ENCODE results near the gene PPP2R3B.
"Not testable (repeated sequence)": the region's sequence is repeated elsewhere in the genome, so short reads cannot be mapped to it uniquely, and the experiment has no call there.

The PPP2R3B gene

GRCh38 chrX:356385-357034 lies 30.2 kb downstream of the PPP2R3B start:
- no peak for DNase-seq (ENCODE audit: low read depth)
- no peak for TF ChIP-seq CTCF (IDR thresholded peaks at IDR 0.05; ENCODE audit: low read depth, low read length, missing control alignments)
- H3K4me3 ChIP-seq (ENCODE audit: low read depth, low read length), result no peak overlapping the region

- DNase-seq (ENCODE audit: low read depth), result no peak
- TF ChIP-seq CTCF (IDR thresholded peaks at IDR 0.05; ENCODE audit: low read depth, low read length, missing control alignments), result no peak
- no peak overlapping the region for H3K4me3 ChIP-seq (ENCODE audit: low read depth, low read length)
These were observed 31.2 kb downstream of the PPP2R3B start for GRCh38 chrX:355329-356050.

GRCh38 chrX:353566-354535 lies 32.9 kb downstream of the PPP2R3B start:
- no peak for DNase-seq (ENCODE audit: low read depth)
- H3K4me3 ChIP-seq (ENCODE audit: low read depth, low read length), result no peak overlapping the region
- TF ChIP-seq CTCF (IDR thresholded peaks at IDR 0.05; ENCODE audit: low read depth, low read length, missing control alignments), result no peak

- H3K4me3 ChIP-seq (ENCODE audit: low read depth, low read length), result no peak overlapping the region
- DNase-seq (ENCODE audit: low read depth), result no peak
- TF ChIP-seq CTCF (IDR thresholded peaks at IDR 0.05; ENCODE audit: low read depth, low read length, missing control alignments), result no peak
These were observed 34.0 kb downstream of the PPP2R3B start for GRCh38 chrX:352582-353314.

GRCh38 chrX:352181-352580 lies 34.5 kb downstream of the PPP2R3B start:
- H3K4me3 ChIP-seq (ENCODE audit: low read depth, low read length), result no peak overlapping the region
- DNase-seq (ENCODE audit: low read depth), result no peak
- no peak for TF ChIP-seq CTCF (IDR thresholded peaks at IDR 0.05; ENCODE audit: low read depth, low read length, missing control alignments)

- TF ChIP-seq CTCF (IDR thresholded peaks at IDR 0.05; ENCODE audit: low read depth, low read length, missing control alignments), result no peak
- no peak for DNase-seq (ENCODE audit: low read depth)
- H3K4me3 ChIP-seq (ENCODE audit: low read depth, low read length), result no peak overlapping the region
These were observed 35.0 kb downstream of the PPP2R3B start for GRCh38 chrX:351736-352135.

- not testable (repeated sequence) for DNase-seq (ENCODE audit: low read depth); H3K4me3 ChIP-seq (ENCODE audit: low read depth, low read length)
These were observed 35.4 kb downstream of the PPP2R3B start for GRCh38 chrX:351324-351641.

Measured in GM12864 (cell line).